GM21515 (cell line): Measurements from ENCODE around the gene AGPAT3.
"Not testable (repeated sequence)": the region's sequence is repeated elsewhere in the genome, so short reads cannot be mapped to it uniquely, and the experiment has no call there.

Source experiments
- ATAC-seq: cut with Tn5 transposase; IDR thresholded peaks from one replicate; pipeline ENCODE4 v1.9.1; 2021; ENCODE audit not compliant: unreplicated experiment

Gene AGPAT3

GRCh38 chr21:43881935-43882334 lies 16.9 kb downstream of the AGPAT3 start:
- ATAC-seq: no peak

- ATAC-seq: no peak
Measured at GRCh38 chr21:43882952-43883545, 18.0 kb downstream of the AGPAT3 start.

GRCh38 chr21:43884012-43884860 lies 19.2 kb downstream of the AGPAT3 start:
- no peak for ATAC-seq

GRCh38 chr21:43884861-43885417 lies 19.9 kb downstream of the AGPAT3 start:
- no peak for ATAC-seq

- ATAC-seq: no peak
Measured at GRCh38 chr21:43885721-43886120, 20.7 kb downstream of the AGPAT3 start.

GRCh38 chr21:43886565-43886964 lies 21.5 kb downstream of the AGPAT3 start:
- ATAC-seq: no peak

GRCh38 chr21:43889069-43889468 lies 24.0 kb downstream of the AGPAT3 start:
- ATAC-seq: no peak

- no peak for ATAC-seq
Measured at GRCh38 chr21:43890042-43890441, 25.0 kb downstream of the AGPAT3 start.

GRCh38 chr21:43892334-43892733 lies 27.3 kb downstream of the AGPAT3 start:
- ATAC-seq: no peak

- ATAC-seq: no peak
Measured at GRCh38 chr21:43892984-43893535, 28.0 kb downstream of the AGPAT3 start.

GRCh38 chr21:43893536-43894205 lies 28.6 kb downstream of the AGPAT3 start:
- ATAC-seq: no peak

- no peak for ATAC-seq
Measured at GRCh38 chr21:43894206-43894577, 29.2 kb downstream of the AGPAT3 start.

GRCh38 chr21:43895196-43895595 lies 30.2 kb downstream of the AGPAT3 start:
- no peak for ATAC-seq

- ATAC-seq: not testable (repeated sequence)
Measured at GRCh38 chr21:43896696-43897299, 31.8 kb downstream of the AGPAT3 start.

- ATAC-seq: no peak
Measured at GRCh38 chr21:43899307-43900077, 34.5 kb downstream of the AGPAT3 start.

- ATAC-seq: no peak
Measured at GRCh38 chr21:43900078-43900385, 35.0 kb downstream of the AGPAT3 start.

GRCh38 chr21:43900690-43901089 lies 35.7 kb downstream of the AGPAT3 start:
- ATAC-seq: no peak

GRCh38 chr21:43902441-43902840 lies 37.4 kb downstream of the AGPAT3 start:
- ATAC-seq: no peak

- ATAC-seq: no peak
Measured at GRCh38 chr21:43903451-43904091, 38.5 kb downstream of the AGPAT3 start.

GRCh38 chr21:43904331-43904781 lies 39.3 kb downstream of the AGPAT3 start:
- no peak for ATAC-seq
